ENCODE results near the gene ABLIM3. TPM values are rescaled to one million over a fixed set of nuclear protein-coding genes. Genes with fewer than 3 reads are reported as not detected.

The ABLIM3 gene
- total and polyA plus RNA-seq, 2 of the 13 experiments (the other 11 are each of a cell fraction or from before 2014, with no cell fraction given), result 0.53 to 6.3 TPM

DNA sequence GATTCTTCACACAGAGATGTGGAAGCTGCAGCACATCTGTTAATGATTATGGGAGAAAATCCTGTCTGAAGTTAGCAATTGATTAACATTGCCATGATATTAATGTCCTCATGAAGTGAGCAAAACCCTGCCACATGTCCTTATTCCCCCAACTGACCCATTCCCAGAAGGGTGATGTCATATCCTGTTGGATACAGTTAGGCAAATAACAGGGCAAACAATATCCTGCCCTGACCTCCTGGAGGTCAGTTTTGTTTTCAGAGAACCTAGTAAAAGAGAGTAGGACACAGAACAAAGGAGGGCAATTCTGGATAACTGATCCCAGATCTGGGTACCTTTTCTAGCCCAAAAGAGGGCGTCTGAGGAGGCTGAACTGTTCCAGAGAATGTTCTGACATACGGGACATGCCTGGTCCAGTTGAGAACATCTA lies 11.0 kb downstream of the ABLIM3 start (continued):
- TF ChIP-seq RXRB (CRISPR knock-in tag; IDR thresholded peaks at IDR 0.05; ENCODE audit: borderline replicate concordance) (peak; percentile 98), ZNF331 (CRISPR knock-in tag; IDR thresholded peaks at IDR 0.05) (peak; percentile 57; the same call in 1 of the 2 replicates), ZFP82 (CRISPR knock-in tag; IDR thresholded peaks at IDR 0.05; ENCODE audit: borderline replicate concordance) (no peak), ZBTB7B (CRISPR knock-in tag; IDR thresholded peaks at IDR 0.05) (peak; percentile 15; the same call in 1 of the 2 replicates), FOSL2 (CRISPR knock-in tag; IDR thresholded peaks at IDR 0.05) (peak; percentile 88), ZFX (CRISPR knock-in tag; IDR thresholded peaks at IDR 0.05; ENCODE audit: low read depth) (0 out of 2 replicates have a peak, but pooled peaks have one; percentile 18), MEF2D (CRISPR knock-in tag; IDR thresholded peaks at IDR 0.05) (peak; percentile 32; the same call in 1 of the 2 replicates), MTF1 (CRISPR knock-in tag; IDR thresholded peaks at IDR 0.05) (no peak), ZNF136 (CRISPR knock-in tag; IDR thresholded peaks at IDR 0.05; ENCODE audit: low read depth) (peak; percentile 66; the same call in 1 of the 2 replicates), ZNF343 (CRISPR knock-in tag; IDR thresholded peaks at IDR 0.05) (no peak), ZNF580 (CRISPR knock-in tag; IDR thresholded peaks at IDR 0.05; ENCODE audit: borderline replicate concordance, low read depth) (no peak)
- TF ChIP-seq, protein P1, sequence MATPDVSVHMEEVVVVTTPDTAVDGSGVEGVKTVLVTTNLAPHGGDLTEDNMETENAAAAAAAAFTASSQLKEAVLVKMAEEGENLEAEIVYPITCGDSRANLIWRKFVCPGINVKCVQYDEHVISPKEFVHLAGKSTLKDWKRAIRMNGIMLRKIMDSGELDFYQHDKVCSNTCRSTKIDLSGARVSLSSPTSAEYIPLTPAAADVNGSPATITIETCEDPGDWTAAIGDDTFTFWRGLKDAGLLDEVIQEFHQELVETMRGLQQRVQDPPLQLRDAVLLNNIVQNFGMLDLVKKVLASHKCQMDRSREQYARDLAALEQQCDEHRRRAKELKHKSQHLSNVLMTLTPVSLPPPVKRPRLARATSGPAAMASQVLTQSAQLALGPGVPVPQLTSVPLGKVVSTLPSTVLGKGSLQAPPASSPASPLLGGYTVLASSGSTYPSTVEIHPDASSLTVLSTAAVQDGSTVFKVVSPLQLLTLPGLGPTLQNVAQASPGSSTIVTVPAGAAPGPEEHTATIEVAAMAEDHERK (CRISPR knock-in tag; IDR thresholded peaks at IDR 0.05; ENCODE audit: low read depth), result no peak

- Histone ChIP-seq H3K36me3 (replicated peaks in 1 of 2; ENCODE audit: control insufficient read depth in 1 of 2, insufficient read depth in 2 of 2, low read length in 2 of 2) (no peaks in the 10 kb centered on the region), H3K4me1 (ENCODE audit: insufficient read depth, low read length) (peaks cover 88% of the 10 kb centered on the region), H3K4me3 (replicated peaks in 1 of 3; ENCODE audit: insufficient read depth in 1 of 3, low read depth in 2 of 3, low read length in 3 of 3) (no peak overlapping the region), H3K27me3 (ENCODE audit: control insufficient read depth in 1 of 2, insufficient read depth in 2 of 2, low read length in 2 of 2) (no peaks in the 10 kb centered on the region), H3K79me2 (ENCODE audit: insufficient read depth, low read length) (no peaks in the 10 kb centered on the region), H3K27ac (ENCODE audit: extremely low read length, insufficient read depth, low read length) (peak overlapping the region; percentile 84), H3K4me2 (ENCODE audit: low read depth, low read length) (0 out of 2 replicates have a peak overlapping the region, but pooled peaks have one; percentile 10), H4K20me1 (ENCODE audit: insufficient read depth, low read length) (no peaks in the 10 kb centered on the region), H2AFZ (ENCODE audit: low read length) (no peak overlapping the region), H3K9ac (ENCODE audit: insufficient read depth, low read depth, low read length) (peak overlapping the region; percentile 37; the same call in 1 of the 2 replicates), H3K9me3 (ENCODE audit: low read length) (no peaks in the 10 kb centered on the region)
- CTCF ChIA-PET (ENCODE audit: low intra/inter-chr PET ratio, low total read pairs), result no interaction called here
- in situ Hi-C loops (cut with HindIII; ENCODE audit: extremely low pct_ligation_motif_present, low pct_unique_long_range_greater_than_20kb), result no loop called here
- intact Hi-C loops (cut with micrococcal nuclease; ENCODE audit: unreplicated experiment), result no loop called here
- 92% methylated on average over 4 of the region's 4 CpGs for WGBS (ENCODE audit: low lambda C conversion rate)
- FAIRE-seq (no peak), DNase-seq (ENCODE audit: low spot score) (no peak), ATAC-seq (no peak)
- POLR2A ChIA-PET, result interaction anchor here (0.8 to 8.0 kb wide), 6 partner anchors 8 to 76 kb away, joined by 3 to 89 read pairs (median 10); partner anchors contain the start of gene ABLIM3
- BruUV-seq (replicated peaks), result no TSS peak
- TF ChIP-seq SNAPC2 (CRISPR knock-in tag; IDR thresholded peaks at IDR 0.05), result 0 out of 2 replicates have a peak, but pooled peaks have one; percentile 4
- TF ChIP-seq ZKSCAN1 (IDR thresholded peaks at IDR 0.05; ENCODE audit: low read length), result 0 out of 2 replicates have a peak, but pooled peaks have one; percentile 1
- TF ChIP-seq GTF2F1 (IDR thresholded peaks at IDR 0.05; ENCODE audit: low read length), result no peak
These were observed 12.0 kb downstream of the ABLIM3 start for GRCh38 chr5:149153193-149153750.
